Heart left ventricle (tissue), 16 donors: ENCODE measurements around the gene PIGO. TPM values are rescaled to one million over a fixed set of nuclear protein-coding genes. Genes with fewer than 3 reads are reported as not detected.

ENCODE experiments used
- ATAC-seq, 4 donors: fragments of 200-7000 bp; cut with Tn5 transposase; one replicate each; pipeline ENCODE4 v1.9.1; 2020 to 2022; ENCODE audit warnings: moderate library complexity in 4 of 4, mild to moderate bottlenecking in 3 of 4, moderate number of reproducible peaks in 1 of 4
- DNase-seq, 5 donors: peaks; one replicate each; pipeline ENCODE4 v3.0.0-alpha.2; 2020
- H3K27ac ChIP-seq, 12 donors: fragments of 200-600 bp; sonication (generic) in 4 of 12; one replicate each; pipeline versions ENCODE4 v1.5.0 to v1.8.0; 2016 to 2022; ENCODE audit warnings: mild to moderate bottlenecking in 2 of 12
- H3K27me3 ChIP-seq, 9 donors: fragments of 200-600 bp; sonication (generic) in 2 of 9; one replicate each; pipeline versions ENCODE4 v1.5.1 to v1.8.0; 2016 to 2022; ENCODE audit warnings: mild to moderate bottlenecking in 3 of 9
- H3K36me3 ChIP-seq, 9 donors: fragments of 200-600 bp; sonication (generic) in 2 of 9; one replicate each; pipeline versions ENCODE4 v1.5.0 to v1.8.0; 2018 to 2022; ENCODE audit warnings: mild to moderate bottlenecking in 2 of 9
- H3K4me1 ChIP-seq, 12 donors: fragments of 200-600 bp; sonication (generic) in 4 of 12; one replicate each; pipeline versions ENCODE4 v1.5.0 to v1.8.0; 2016 to 2022; ENCODE audit warnings: mild to moderate bottlenecking in 3 of 12
- H3K4me3 ChIP-seq, 12 donors: fragments of 200-600 bp; sonication (generic) in 4 of 12; one replicate each; pipeline versions ENCODE4 v1.5.0 to v1.8.0; 2017 to 2022; ENCODE audit warnings: mild to moderate bottlenecking in 9 of 12, moderate library complexity in 4 of 12
- H3K9me3 ChIP-seq, 12 donors: fragments of 200-600 bp; sonication (generic) in 4 of 12; one replicate each; pipeline versions ENCODE4 v1.5.0 to v1.8.0; 2016 to 2022; ENCODE audit warnings: mild to moderate bottlenecking in 1 of 12
- POLR2A ChIP-seq, 2 donors: fragments of 450-650 bp; IDR thresholded peaks; one replicate each; pipeline ENCODE4 v1.6.1; 2017; ENCODE audit warnings: antibody characterized with exemption in 2 of 2, mild to moderate bottlenecking in 2 of 2, moderate library complexity in 2 of 2
- WGBS, 4 donors: extraction: QIAGEN DNeasy Blood & Tissue Kit in 2 of 4; methylation state at CpG; one replicate each; pipeline versions ENCODE4 v1.1.5 to v1.1.7; 2013 to 2018; 5-methylcytosine and 5-hydroxymethylcytosine counted together
- intact Hi-C, 10 donors: fragments of 100-400 bp; cut with DNase I; formaldehyde crosslinking; loops; one replicate each; pipeline versions ENCODE4 v1.11.1 to v1.14.2; 2022
- polyA plus RNA-seq, 2 donors: library from polyadenylated mRNA; stranded (reverse); fragments of 200-250 nt; gene quantifications; one replicate each; pipeline ENCODE4 v1.2.3, GENCODE V29; 2013
- total RNA-seq, 9 donors: library from RNA; depleted of rRNA in 2 of 9; stranded (reverse); fragments of >200 nt in 2 of 9; fragmentation: NEBNext Ultra II Directional in 3 of 9; extraction: Animal tissue kit (Norgen Biotek cat#: 25700) in 3 of 9; gene quantifications; one replicate each; pipeline versions ENCODE4 v1.1.0 to v1.2.4, GENCODE V29; 2016 to 2023
- TF ChIP-seq, protein P1 (sequence below), 12 donors: fragments of 200-600 bp; sonication (generic) in 4 of 12; IDR thresholded peaks; one replicate each; pipeline versions ENCODE4 v1.5.0 to v1.8.0; 2018 to 2022; ENCODE audit warnings: antibody characterized with exemption in 12 of 12, mild to moderate bottlenecking in 5 of 12
- donor health status: ischemic (EF 13 %, LVEDD 7.1; RV severe dilation, severe dysfunction).
- donor health status: healthy with polysubstance abuse.
- donor health status: DM: no; HTN: yes; CAD: no.
- donor health status: DM: no; HTN: no; CAD: no.
- donor health status: ischemic (EF 25% LVEDD 6.9; RV normal size, moderate dysfunction).
- donor health status: ischemic (EF 25% LVEDD 5.7; RV mildly dilated, moderate dysfunction).
- donor health status: healthy.
- donor health status: DM: yes; HTN: yes; CAD: no.
- donor health status: ischemic (EF 35%, LVEDD 5.7; RV mildly dilated, moderate dysfunction).
- donor health status: nonischemic (EF 11% LVEDD 7.7; RV severe dilation, severe dysfunction).
- donor health status: DM: yes; HTN: yes; CAD: no.
- donor health status: PGD.
- donor health status: ischemic (EF 29% LVEDD 5.4; RV normal size, mild dysfunction).
- donor health status: nonischemic (EF 23%, LVEDD 6.1; RV moderate dilation, normal function).

Gene PIGO
- total and polyA plus RNA-seq, 11 donors: 7.0 to 13.1 (median 9.1) TPM

DNA sequence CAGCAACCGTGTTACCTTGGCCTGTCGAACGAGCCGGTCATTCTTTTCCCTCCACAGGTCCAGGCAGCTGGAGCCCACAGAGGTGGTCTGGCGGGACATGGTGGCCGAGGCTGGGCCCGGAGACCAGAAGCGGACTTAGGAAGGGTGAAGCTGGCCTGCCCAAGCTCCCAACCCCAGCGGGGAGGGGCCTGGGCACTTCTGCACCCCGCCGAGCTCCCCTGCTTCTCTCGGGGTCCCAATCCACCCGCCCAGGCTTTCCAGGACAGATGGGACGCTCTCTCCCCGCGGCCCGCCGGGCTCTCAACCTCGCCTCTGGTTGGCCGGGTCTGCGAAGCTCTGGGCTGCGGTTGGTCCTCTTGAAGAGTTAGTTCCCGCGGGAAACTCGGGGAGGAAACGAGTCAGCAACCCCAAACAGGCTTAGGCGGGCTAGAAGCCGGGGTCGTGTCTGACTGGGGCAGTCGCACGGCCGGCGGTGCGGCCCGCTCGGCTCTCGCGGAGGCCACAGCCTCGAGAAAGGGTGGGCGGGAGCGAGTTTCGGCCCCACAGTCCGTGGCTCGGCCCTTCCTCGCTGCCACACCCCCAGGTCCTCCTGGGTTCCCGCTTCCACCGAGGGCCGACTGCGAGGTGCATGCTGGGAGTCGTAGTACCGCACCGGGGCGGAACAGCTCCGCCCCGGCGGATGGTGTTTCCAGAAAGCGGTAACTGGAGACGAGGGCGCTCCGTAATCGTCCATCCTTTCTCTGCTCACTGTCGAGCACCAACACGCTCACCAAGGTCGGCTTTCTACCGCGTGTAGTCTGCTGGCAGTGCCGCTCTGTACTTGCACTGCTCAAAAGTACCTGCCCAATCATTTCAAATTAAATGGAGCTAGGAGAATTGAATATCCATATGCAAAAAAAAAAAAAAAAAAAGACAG lies 16.7 kb downstream of the PIGO start, which contains the start of gene FANCG:
Gene FANCG (minus strand): TSS at position 517 of the 916 bp plus-strand sequence. CDS start 418 bp downstream, at position 99.
- Histone ChIP-seq H3K4me3 (peak within 1 kb of the TSS; percentile 42 to 94 (median 73)), H3K4me1 (peaks cover 2 to 24% (median 13%) of the 10 kb centered on the region in 12 donors), H3K36me3 (peaks cover 0 to 25% (median 2%) of the 10 kb centered on the region in 9 donors), H3K9me3 (no peaks in the 10 kb centered on the region), H3K27ac (peak within 1 kb of the TSS in 11 of 12 donors; percentile 55 to 85 (median 76)), H3K27me3 (no peaks in the 10 kb centered on the region)
- intact Hi-C loops: loop anchor here in 2 of 10 donors (1.0 to 10.0 kb wide), 2 partner anchors 17 to 415 kb away; partner anchors contain the start of genes CCL27 (in 1 of the 2) and PIGO (in 1 of the 2)
- WGBS, 4 donors: 0 to 1% (median 1%) methylated on average over 40 to 67 of the region's 67 CpGs
- TF ChIP-seq, protein P1, sequence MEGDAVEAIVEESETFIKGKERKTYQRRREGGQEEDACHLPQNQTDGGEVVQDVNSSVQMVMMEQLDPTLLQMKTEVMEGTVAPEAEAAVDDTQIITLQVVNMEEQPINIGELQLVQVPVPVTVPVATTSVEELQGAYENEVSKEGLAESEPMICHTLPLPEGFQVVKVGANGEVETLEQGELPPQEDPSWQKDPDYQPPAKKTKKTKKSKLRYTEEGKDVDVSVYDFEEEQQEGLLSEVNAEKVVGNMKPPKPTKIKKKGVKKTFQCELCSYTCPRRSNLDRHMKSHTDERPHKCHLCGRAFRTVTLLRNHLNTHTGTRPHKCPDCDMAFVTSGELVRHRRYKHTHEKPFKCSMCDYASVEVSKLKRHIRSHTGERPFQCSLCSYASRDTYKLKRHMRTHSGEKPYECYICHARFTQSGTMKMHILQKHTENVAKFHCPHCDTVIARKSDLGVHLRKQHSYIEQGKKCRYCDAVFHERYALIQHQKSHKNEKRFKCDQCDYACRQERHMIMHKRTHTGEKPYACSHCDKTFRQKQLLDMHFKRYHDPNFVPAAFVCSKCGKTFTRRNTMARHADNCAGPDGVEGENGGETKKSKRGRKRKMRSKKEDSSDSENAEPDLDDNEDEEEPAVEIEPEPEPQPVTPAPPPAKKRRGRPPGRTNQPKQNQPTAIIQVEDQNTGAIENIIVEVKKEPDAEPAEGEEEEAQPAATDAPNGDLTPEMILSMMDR (IDR thresholded peaks at IDR 0.05): peak in 1 of 12 donors; percentile 25
- peak in 1 of 2 donors; percentile 61 for TF ChIP-seq POLR2A (IDR thresholded peaks at IDR 0.05)
- DNase-seq (peak; percentile 91 to 94 (median 94)), ATAC-seq (peak; percentile 92 to 98 (median 98))

DNA sequence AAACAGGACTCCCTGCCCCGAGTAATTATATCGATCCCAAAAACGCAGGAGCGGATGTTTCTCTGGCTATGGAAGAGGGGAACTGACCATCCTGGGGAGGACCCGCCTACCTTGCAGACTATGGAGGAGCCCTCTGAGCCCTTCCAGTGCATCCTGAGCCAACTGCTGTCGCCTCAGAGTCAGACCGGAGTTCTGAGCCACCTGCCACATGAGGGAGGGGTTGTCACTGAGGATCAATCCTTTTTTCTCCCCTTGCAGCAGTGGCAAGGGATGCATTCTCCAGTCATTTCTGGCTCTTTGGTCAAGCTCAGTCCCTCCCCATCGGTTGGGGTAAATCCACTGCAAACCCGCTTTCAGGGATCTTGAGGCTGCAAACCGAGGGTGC lies 17.4 kb downstream of the PIGO start:
- peak overlapping the region in 11 of 12 donors; percentile 55 to 85 (median 76) for H3K27ac ChIP-seq
- no peaks in the 10 kb centered on the region for H3K9me3 ChIP-seq
- DNase-seq (no peak), ATAC-seq (no peak)
- peak overlapping the region; percentile 42 to 94 (median 73) for H3K4me3 ChIP-seq
- peaks cover 2 to 24% (median 13%) of the 10 kb centered on the region in 12 donors for H3K4me1 ChIP-seq
- H3K27me3 ChIP-seq: no peaks in the 10 kb centered on the region
- TF ChIP-seq POLR2A (IDR thresholded peaks at IDR 0.05): no peak
- TF ChIP-seq, protein P1 (IDR thresholded peaks at IDR 0.05): no peak
- H3K36me3 ChIP-seq: peaks cover 0 to 29% (median 2%) of the 10 kb centered on the region in 9 donors
- 7 to 12% (median 8%) methylated on average over 9 to 10 of the region's 10 CpGs for whole genome bisulfite sequencing, 4 donors
- intact Hi-C loops: loop anchor here in 1 of 10 donors (10.0 kb wide), 1 partner anchor 414 kb away; the partner anchor contains the start of gene CCL27

- Histone ChIP-seq H3K36me3 (peaks cover 0 to 29% (median 2%) of the 10 kb centered on the region in 9 donors), H3K4me1 (peaks cover 2 to 26% (median 14%) of the 10 kb centered on the region in 12 donors), H3K9me3 (no peaks in the 10 kb centered on the region), H3K27ac (no peak overlapping the region), H3K27me3 (no peaks in the 10 kb centered on the region), H3K4me3 (no peak overlapping the region)
- intact Hi-C loops: loop anchor here in 1 of 10 donors (10.0 kb wide), 1 partner anchor 413 kb away; the partner anchor contains the start of gene CCL27
- TF ChIP-seq, protein P1 (IDR thresholded peaks at IDR 0.05): no peak
- TF ChIP-seq POLR2A (IDR thresholded peaks at IDR 0.05): no peak
- no peak for DNase-seq
- no peak for ATAC-seq
- WGBS, 4 donors: 65 to 93% (median 67%) methylated on average over 4 of the region's 4 CpGs
Measured at GRCh38 chr9:35078066-35078465, 18.3 kb downstream of the PIGO start.

DNA sequence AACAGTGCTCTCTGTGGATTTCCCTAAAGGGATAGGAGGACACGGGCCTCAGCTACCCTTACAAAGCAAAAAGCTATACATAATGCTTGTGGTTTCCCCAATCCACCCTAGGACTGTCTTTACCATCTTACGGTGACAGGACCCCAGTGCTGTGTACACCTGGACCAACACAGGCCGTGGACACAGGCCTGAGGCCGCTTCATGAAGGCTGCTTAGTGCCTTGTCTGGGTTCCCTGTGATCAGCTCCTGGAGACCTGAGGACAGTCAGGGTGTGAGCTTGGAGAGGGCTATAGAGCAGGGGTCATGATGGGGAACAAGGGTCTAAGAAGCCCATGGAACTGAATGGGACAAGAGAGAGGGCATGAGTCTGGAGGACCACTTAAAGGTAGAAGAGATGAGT lies 19.5 kb downstream of the PIGO start:
- Histone ChIP-seq H3K27me3 (no peaks in the 10 kb centered on the region), H3K4me3 (no peak overlapping the region), H3K36me3 (peaks cover 0 to 29% (median 2%) of the 10 kb centered on the region in 9 donors), H3K4me1 (peaks cover 2 to 29% (median 15%) of the 10 kb centered on the region in 12 donors), H3K27ac (no peak overlapping the region), H3K9me3 (no peaks in the 10 kb centered on the region)
- WGBS, 4 donors: 90 to 97% (median 93%) methylated on average over 4 of the region's 4 CpGs
- intact Hi-C loops: loop anchor here in 1 of 10 donors (10.0 kb wide), 1 partner anchor 412 kb away; the partner anchor contains the start of gene CCL27
- TF ChIP-seq, protein P1 (IDR thresholded peaks at IDR 0.05): no peak
- TF ChIP-seq POLR2A (IDR thresholded peaks at IDR 0.05): no peak
- ATAC-seq (no peak), DNase-seq (no peak)
